ENCODE measurements around the gene RICTOR.

- TF ChIP-seq CTCF (IDR thresholded peaks at IDR 0.05) (no peak), POLR2A (IDR thresholded peaks at IDR 0.05; ENCODE audit: low read length) (no peak), REST (IDR thresholded peaks at IDR 0.05) (no peak), ZFP36 (IDR thresholded peaks at IDR 0.05; ENCODE audit: borderline replicate concordance, partially characterized antibody) (no peak), EHMT2 (IDR thresholded peaks at IDR 0.05; ENCODE audit: low read depth) (no peak)
These were observed 8.8 kb upstream of the RICTOR start for GRCh38 chr5:39082995-39083394.
